Thyroid gland (tissue), 4 donors: Measurements from ENCODE around the gene MAGI2.

Experiments
- CTCF ChIP-seq, 6 experiments: fragments of 200-600 bp in 3 of 6; fragments of 450-650 bp in 3 of 6; sonication (generic) in 3 of 6; IDR thresholded peaks; one replicate each; pipeline ENCODE4 v1.5.1; 2016 to 2019; ENCODE audit warnings: antibody characterized with exemption in 6 of 6, mild to moderate bottlenecking in 2 of 6, inconsistent platforms in 1 of 6, moderate library complexity in 1 of 6
- POLR2A ChIP-seq, 2 donors: fragments of 450-650 bp; IDR thresholded peaks; one replicate each; pipeline ENCODE4 v1.6.1; 2017; ENCODE audit warnings: antibody characterized with exemption in 2 of 2, mild to moderate bottlenecking in 2 of 2, moderate library complexity in 1 of 2

DNA sequence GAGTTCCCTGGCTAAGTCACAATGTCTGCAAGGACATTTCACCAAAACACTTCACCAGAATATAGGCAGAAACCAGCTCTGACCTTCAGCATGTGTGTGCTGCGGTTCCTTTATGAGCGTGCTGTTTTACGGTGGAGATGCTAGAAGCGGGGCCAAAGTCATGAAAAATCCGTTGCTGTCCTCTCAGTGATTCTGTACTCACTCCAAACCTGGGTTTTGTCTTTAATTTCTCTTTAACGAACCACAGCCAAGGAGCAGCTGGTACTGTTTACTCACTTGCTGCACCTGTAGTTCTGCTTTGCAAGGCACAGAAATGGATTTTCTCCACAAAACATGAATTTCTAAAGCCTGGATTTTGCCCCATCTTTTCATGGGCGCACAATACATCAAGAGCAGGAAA is 1015.0 kb downstream of the MAGI2 start:
- TF ChIP-seq CTCF (IDR thresholded peaks at IDR 0.05) (no peak), POLR2A (IDR thresholded peaks at IDR 0.05) (no peak)
